Measurements from ENCODE around the gene PROK1.

The PROK1 gene

DNA sequence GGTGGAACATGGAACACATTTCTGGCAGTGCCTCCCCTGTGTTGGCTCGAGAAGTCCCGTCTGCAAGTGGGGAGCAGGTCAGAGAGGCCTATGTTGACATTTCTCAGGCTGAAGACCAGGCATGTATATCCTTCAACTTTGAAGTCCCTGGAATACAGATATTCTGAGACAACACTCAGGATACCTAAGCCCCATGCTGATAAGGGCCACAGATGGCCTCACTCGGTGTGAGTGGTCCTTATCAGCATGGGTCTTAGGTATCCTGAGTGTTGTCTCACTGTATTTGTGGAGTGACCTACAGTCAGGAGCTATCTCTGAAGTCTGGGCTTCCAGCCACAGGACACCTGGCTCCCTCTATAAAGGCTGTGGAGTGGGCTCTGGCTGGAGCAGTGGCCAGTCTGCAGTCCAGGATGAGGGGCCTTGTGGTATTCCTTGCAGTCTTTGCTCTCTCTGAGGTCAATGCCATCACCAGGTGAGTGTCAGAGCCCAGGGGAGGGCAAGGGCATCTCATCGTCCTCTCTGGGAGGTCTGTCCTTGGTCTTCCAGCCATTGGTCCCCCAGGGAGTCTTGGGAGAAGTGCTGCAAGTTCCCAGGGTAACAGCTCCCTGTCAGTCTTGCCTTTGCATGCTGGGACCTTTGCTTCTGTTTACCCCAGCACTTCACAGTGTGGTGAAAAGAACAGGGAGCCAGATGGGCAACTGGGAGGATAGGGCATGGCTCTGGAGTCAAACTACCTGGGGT lies 29.6 kb downstream of the PROK1 start:
- intact Hi-C loops (cut with micrococcal nuclease), result no loop called here
- Mint-ChIP-seq H3K4me1 (ENCODE audit: low read depth) (peaks cover 23% of the 10 kb centered on the region), H3K27me3 (peaks cover 22% of the 10 kb centered on the region), H3K9me3 (no peaks in the 10 kb centered on the region), H3K27ac (no peak overlapping the region), H3K4me3 (no peak overlapping the region), H3K36me3 (ENCODE audit: low read depth) (no peaks in the 10 kb centered on the region)

DNA sequence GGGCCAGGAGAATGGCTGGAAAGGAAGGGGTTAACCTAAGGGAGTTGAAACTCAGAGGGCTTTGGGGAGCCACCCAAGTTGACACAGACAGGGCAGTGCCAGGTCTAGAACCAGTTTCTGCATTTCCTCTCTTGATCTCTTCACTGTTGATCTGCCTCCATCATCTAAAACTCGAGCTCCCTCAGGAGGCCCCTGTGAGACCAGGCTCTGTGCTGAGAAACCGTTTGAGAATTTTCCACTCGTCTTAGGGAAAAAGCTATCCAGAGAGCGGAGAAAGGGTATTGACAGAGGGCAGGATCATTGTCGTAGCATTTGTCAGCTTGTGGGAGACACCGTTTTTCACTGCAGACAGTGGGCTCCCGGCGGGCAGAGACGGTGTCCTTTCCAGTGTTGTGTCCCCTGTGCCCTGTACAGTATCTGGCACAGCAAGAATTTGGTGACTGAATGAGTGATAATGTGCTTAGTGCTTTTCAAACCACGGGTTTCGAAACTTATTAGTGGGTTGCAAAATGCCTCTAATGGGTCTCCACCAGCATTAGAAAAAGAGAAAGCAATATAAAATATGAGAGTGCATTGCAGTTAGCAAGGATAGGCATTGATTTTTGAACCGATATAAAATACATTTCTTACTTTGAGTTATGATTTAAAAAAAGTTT lies 31.1 kb downstream of the PROK1 start:
- Mint-ChIP-seq H3K36me3 (ENCODE audit: low read depth) (no peaks in the 10 kb centered on the region), H3K27me3 (peaks cover 18% of the 10 kb centered on the region), H3K27ac (no peak overlapping the region)

DNA sequence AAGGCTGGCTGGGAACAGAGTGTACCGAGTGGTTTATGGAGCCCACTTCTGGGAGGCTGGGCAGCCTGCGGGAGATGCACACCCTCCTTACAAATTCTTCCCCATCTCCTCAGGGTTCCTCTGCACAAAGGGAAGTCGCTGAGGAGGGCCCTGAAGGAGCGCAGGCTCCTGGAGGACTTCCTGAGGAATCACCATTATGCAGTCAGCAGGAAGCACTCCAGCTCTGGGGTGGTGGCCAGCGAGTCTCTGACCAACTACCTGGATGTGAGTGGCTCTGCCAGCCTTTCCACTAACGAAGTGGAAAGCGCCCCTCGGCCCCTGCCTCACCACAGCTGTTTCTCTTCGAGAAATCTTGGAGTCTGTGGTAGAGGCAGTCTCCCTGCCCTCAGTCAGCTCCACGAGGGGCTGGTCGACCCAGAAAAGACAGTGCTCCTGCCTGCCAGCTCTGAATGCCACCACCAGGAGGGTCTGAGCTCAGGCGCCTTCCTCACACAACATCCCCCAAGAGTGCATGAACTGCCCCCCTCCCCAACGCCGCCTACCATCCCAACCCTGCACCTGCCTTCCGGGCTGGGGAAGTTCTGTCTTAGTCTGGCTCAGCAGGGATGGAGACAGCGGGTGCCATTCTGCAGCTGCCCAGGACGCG lies 31.8 kb downstream of the PROK1 start:
- peaks cover 18% of the 10 kb centered on the region for H3K27me3 Mint-ChIP-seq
- intact Hi-C loops (cut with micrococcal nuclease), result no loop called here
- H3K9me3 Mint-ChIP-seq, result no peaks in the 10 kb centered on the region
- peaks cover 13% of the 10 kb centered on the region for H3K4me1 Mint-ChIP-seq (ENCODE audit: low read depth)
- no peaks in the 10 kb centered on the region for H3K36me3 Mint-ChIP-seq (ENCODE audit: low read depth)
- no peak overlapping the region for H3K4me3 Mint-ChIP-seq
- H3K27ac Mint-ChIP-seq, result no peak overlapping the region

More for the DNA sequence above, 31.1 kb downstream of the PROK1 start:
- Mint-ChIP-seq H3K9me3 (no peaks in the 10 kb centered on the region), H3K4me1 (ENCODE audit: low read depth) (peaks cover 13% of the 10 kb centered on the region), H3K4me3 (no peak overlapping the region)
- intact Hi-C loops (cut with micrococcal nuclease), result no loop called here

- H3K9me3 Mint-ChIP-seq, result no peaks in the 10 kb centered on the region
- peaks cover 13% of the 10 kb centered on the region for H3K4me1 Mint-ChIP-seq (ENCODE audit: low read depth)
- intact Hi-C loops (cut with micrococcal nuclease), result no loop called here
- H3K27me3 Mint-ChIP-seq, result peaks cover 18% of the 10 kb centered on the region
- H3K4me3 Mint-ChIP-seq, result no peak overlapping the region
- H3K36me3 Mint-ChIP-seq (ENCODE audit: low read depth), result no peaks in the 10 kb centered on the region
- no peak overlapping the region for H3K27ac Mint-ChIP-seq
These were observed 32.3 kb downstream of the PROK1 start for GRCh38 chr1:110483308-110483685.

DNA sequence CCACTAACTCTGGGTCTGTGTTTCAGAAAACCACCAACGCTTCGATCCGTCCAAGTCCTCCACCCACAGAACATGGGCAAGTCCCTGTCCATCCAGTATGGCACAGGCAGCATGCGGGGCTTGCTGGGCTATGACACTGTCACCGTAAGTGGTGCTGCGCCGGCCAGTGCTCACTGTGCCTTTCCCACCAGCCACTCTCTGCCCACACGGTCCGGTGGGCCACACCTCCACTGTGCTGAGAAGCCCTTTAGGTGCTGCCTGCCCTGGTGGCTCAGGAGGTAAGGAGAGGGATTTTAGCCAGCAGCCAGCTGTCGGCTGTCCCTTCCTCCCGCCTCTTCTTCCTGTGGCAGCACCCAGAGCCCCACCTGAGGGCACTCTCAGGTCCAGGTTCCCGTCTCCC lies 33.9 kb downstream of the PROK1 start:
- intact Hi-C loops (cut with micrococcal nuclease), result no loop called here
- Mint-ChIP-seq H3K36me3 (ENCODE audit: low read depth) (no peaks in the 10 kb centered on the region), H3K9me3 (no peaks in the 10 kb centered on the region), H3K27ac (no peak overlapping the region), H3K4me1 (ENCODE audit: low read depth) (peaks cover 13% of the 10 kb centered on the region), H3K4me3 (no peak overlapping the region), H3K27me3 (peaks cover 18% of the 10 kb centered on the region)

DNA sequence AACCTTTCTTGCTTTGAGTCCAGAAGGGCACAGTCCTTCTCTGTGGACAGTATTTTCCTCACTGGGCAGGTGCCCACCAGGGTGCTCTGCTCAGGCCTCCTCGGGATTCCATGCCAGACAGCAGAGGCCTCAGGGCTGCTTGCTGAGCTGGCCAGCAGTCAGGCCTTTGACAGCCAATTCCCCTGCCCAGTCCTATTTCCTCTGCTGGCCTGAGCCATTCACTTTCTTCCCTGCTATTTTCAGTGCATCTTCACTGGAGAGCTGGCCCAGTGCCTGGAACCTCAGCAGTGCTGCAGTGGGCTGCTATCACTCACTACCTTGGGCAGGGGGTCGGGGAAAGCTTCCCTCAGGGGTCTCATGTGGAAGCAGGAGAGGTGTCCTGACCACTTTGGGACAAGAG lies 34.8 kb downstream of the PROK1 start:
- intact Hi-C loops (cut with micrococcal nuclease), result no loop called here
- Mint-ChIP-seq H3K36me3 (ENCODE audit: low read depth) (no peaks in the 10 kb centered on the region), H3K27me3 (peaks cover 18% of the 10 kb centered on the region), H3K4me1 (ENCODE audit: low read depth) (peaks cover 13% of the 10 kb centered on the region), H3K4me3 (no peak overlapping the region), H3K9me3 (no peaks in the 10 kb centered on the region), H3K27ac (no peak overlapping the region)

- H3K4me1 Mint-ChIP-seq (ENCODE audit: low read depth), result peaks cover 16% of the 10 kb centered on the region
- intact Hi-C loops (cut with micrococcal nuclease), result no loop called here
- no peak overlapping the region for H3K27ac Mint-ChIP-seq
- H3K4me3 Mint-ChIP-seq, result no peak overlapping the region
- H3K36me3 Mint-ChIP-seq (ENCODE audit: low read depth), result no peaks in the 10 kb centered on the region
- H3K9me3 Mint-ChIP-seq, result no peaks in the 10 kb centered on the region
- peaks cover 17% of the 10 kb centered on the region for H3K27me3 Mint-ChIP-seq
These were observed 36.8 kb downstream of the PROK1 start for GRCh38 chr1:110487726-110488125.

DNA sequence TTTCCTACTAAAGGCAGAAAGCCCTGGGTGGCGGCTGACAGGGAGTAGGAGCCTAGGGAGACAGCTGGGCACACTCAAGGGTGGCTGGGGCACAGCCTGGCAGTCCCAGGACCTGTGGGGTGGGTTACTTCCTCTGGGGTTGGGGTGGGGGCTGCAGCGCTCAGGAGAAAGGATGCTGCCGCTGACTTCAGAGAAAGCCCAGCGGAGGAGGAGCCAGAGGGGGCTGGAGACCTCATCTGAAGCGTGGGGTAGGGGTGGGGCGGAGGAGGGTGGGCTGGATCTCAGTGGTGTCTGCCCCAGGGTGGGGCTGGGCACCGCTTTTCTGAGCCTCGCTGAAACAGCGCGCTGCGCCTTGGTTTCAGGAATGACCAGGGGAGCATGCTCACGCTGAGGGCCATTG lies 37.2 kb downstream of the PROK1 start:
- H3K27ac Mint-ChIP-seq, result no peak overlapping the region
- peaks cover 14% of the 10 kb centered on the region for H3K4me1 Mint-ChIP-seq (ENCODE audit: low read depth)
- H3K9me3 Mint-ChIP-seq, result no peaks in the 10 kb centered on the region
- H3K4me3 Mint-ChIP-seq, result no peak overlapping the region
- H3K36me3 Mint-ChIP-seq (ENCODE audit: low read depth), result no peaks in the 10 kb centered on the region
- H3K27me3 Mint-ChIP-seq, result peaks cover 14% of the 10 kb centered on the region
- intact Hi-C loops (cut with micrococcal nuclease), result no loop called here

DNA sequence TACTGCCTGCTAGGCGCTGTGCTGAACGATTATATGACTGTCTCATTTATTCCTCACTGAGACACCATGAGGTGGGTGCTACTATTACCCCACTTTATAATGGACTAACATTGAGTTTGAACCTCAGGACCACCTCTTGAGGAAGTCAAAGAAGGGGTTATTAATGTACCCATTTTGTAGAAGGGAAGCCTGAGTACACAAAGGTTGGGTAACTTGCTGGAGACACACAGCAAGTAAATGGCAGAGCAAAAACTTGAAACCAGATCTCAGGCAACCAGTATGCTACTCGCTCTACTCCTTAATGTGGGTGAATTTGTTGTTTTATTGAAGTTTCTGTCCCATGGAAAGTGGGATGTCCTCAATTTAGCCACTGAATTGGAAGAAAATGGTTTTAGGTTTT lies 37.9 kb downstream of the PROK1 start:
- intact Hi-C loops (cut with micrococcal nuclease), result no loop called here
- H3K9me3 Mint-ChIP-seq, result no peaks in the 10 kb centered on the region
- no peak overlapping the region for H3K27ac Mint-ChIP-seq
- peaks cover 7% of the 10 kb centered on the region for H3K27me3 Mint-ChIP-seq
- peaks cover 18% of the 10 kb centered on the region for H3K4me1 Mint-ChIP-seq (ENCODE audit: low read depth)
- H3K4me3 Mint-ChIP-seq, result no peak overlapping the region
- H3K36me3 Mint-ChIP-seq (ENCODE audit: low read depth), result no peaks in the 10 kb centered on the region

DNA sequence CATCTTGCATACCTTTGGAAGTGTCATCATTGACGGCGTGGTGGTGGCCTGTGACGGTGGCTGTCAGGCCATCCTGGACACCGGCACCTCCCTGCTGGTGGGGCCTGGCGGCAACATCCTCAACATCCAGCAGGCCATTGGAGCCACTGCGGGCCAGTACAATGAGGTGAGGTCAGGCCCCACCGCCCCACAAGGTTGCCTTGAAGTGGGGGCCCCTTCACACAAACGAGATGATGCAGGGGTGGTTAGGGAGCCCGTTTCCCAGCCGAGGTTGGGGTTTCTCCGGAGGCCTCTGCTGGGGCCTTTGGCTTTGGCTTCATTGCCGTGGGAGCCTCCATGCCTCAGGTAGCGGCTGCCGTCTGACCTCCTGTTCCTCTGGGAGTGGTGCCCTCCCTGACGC lies 38.5 kb downstream of the PROK1 start:
- Mint-ChIP-seq H3K4me1 (ENCODE audit: low read depth) (peaks cover 22% of the 10 kb centered on the region), H3K36me3 (ENCODE audit: low read depth) (no peaks in the 10 kb centered on the region), H3K4me3 (no peak overlapping the region), H3K9me3 (no peaks in the 10 kb centered on the region), H3K27me3 (peaks cover 6% of the 10 kb centered on the region), H3K27ac (no peak overlapping the region)
- intact Hi-C loops (cut with micrococcal nuclease), result no loop called here

DNA sequence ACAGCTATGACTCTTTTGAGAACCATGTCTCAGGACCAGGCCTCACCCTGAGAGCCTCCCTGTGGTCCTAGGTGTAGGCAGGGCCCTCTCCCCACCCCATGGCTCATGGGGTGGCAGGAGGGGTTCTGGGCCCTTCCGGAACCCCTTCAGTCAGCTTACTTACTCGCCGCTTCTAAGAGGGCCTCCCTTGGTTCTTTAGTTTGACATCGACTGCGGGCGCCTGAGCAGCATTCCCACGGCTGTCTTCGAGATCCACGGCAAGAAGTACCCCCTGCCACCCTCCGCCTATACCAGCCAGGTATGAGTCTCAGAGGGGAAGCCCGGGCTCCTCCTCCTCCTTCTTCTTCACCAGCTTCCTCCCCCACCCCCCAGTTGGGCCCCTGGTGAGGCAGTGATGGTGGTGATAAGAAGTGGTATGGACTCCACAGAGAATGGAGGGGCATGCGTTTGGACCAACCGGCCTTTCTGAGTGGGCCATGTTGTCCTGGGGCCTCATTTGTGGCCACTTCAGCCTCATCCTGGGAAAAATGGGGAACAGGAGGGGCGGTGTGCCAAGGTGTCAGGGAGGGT lies 39.1 kb downstream of the PROK1 start:
- no peaks in the 10 kb centered on the region for H3K36me3 Mint-ChIP-seq (ENCODE audit: low read depth)
- H3K27me3 Mint-ChIP-seq, result peaks cover 8% of the 10 kb centered on the region
- no peak overlapping the region for H3K27ac Mint-ChIP-seq
- no peak overlapping the region for H3K4me3 Mint-ChIP-seq
- no peaks in the 10 kb centered on the region for H3K9me3 Mint-ChIP-seq
- intact Hi-C loops (cut with micrococcal nuclease), result no loop called here
- peaks cover 25% of the 10 kb centered on the region for H3K4me1 Mint-ChIP-seq (ENCODE audit: low read depth)

GRCh38 chr1:110490791-110491451 lies 40.0 kb downstream of the PROK1 start:
- H3K36me3 Mint-ChIP-seq (ENCODE audit: low read depth), result no peaks in the 10 kb centered on the region
- peaks cover 25% of the 10 kb centered on the region for H3K4me1 Mint-ChIP-seq (ENCODE audit: low read depth)
- intact Hi-C loops (cut with micrococcal nuclease), result no loop called here
- no peak overlapping the region for H3K4me3 Mint-ChIP-seq
- H3K27ac Mint-ChIP-seq, result no peak overlapping the region
- H3K9me3 Mint-ChIP-seq, result no peaks in the 10 kb centered on the region
- H3K27me3 Mint-ChIP-seq, result peaks cover 5% of the 10 kb centered on the region

GRCh38 chr1:110492573-110492972 lies 41.6 kb downstream of the PROK1 start:
- H3K4me1 Mint-ChIP-seq (ENCODE audit: low read depth), result peaks cover 25% of the 10 kb centered on the region
- H3K9me3 Mint-ChIP-seq, result no peaks in the 10 kb centered on the region
- no peak overlapping the region for H3K27ac Mint-ChIP-seq
- H3K4me3 Mint-ChIP-seq, result no peak overlapping the region
- intact Hi-C loops (cut with micrococcal nuclease), result no loop called here
- H3K27me3 Mint-ChIP-seq, result peaks cover 5% of the 10 kb centered on the region
- H3K36me3 Mint-ChIP-seq (ENCODE audit: low read depth), result no peaks in the 10 kb centered on the region
